NT2/D1 (cell line): ENCODE measurements around the gene KDM1B.

Source experiments
- YY1 ChIP-seq: IDR thresholded peaks from 2 replicates; pipeline ENCODE4 v1.6.1; 2011; ENCODE audit not compliant: insufficient read length, insufficient read depth
- ZNF274 ChIP-seq: IDR thresholded peaks from 2 replicates; pipeline ENCODE4 v1.6.1; 2011; ENCODE audit warnings: mild to moderate bottlenecking, low read depth, low read length

GRCh38 chr6:18122128-18123093 lies 32.8 kb upstream of the KDM1B start, which contains the start of gene NHLRC1:
- TF ChIP-seq ZNF274 (no peak), YY1 (no peak)
